Dermis lymphatic vessel endothelial cell (primary cell): ENCODE measurements around the gene KRI1. TPM values are rescaled to one million over a fixed set of nuclear protein-coding genes. Genes with fewer than 3 reads are reported as not detected.

Experiments used
- total RNA-seq: library from RNA; depleted of rRNA; stranded (reverse); fragments of >200 nt; gene quantifications from 2 replicates; pipeline ENCODE4 v1.2.1, GENCODE V29; 2014

The KRI1 gene
- 5.7 and 8.4 TPM in 2 replicates for total RNA-seq

GRCh38 chr19:10565567-10566407 is at the start of gene KRI1:
Gene KRI1, minus strand, starts transcription at chr19:10566010. Its CDS starts 11 bp downstream, at chr19:10565999.

GRCh38 chr19:10587022-10587838 is 21.4 kb upstream of the KRI1 start, which contains the start of gene AP1M2:
Gene AP1M2, minus strand, starts transcription at chr19:10587312. Its CDS starts 81 bp downstream, at chr19:10587231.

GRCh38 chr19:10568826-10569651 is 3.2 kb upstream of the KRI1 start, which contains the start of gene CDKN2D:
Gene CDKN2D, minus strand, starts transcription at chr19:10568979. Its CDS starts 326 bp downstream, at chr19:10568653.

GRCh38 chr19:10543420-10544241 is 22.2 kb downstream of the KRI1 start, which contains the start of gene ATG4D:
Gene ATG4D, plus strand, starts transcription at chr19:10543904. Its CDS starts 187 bp downstream, at chr19:10544091.

GRCh38 chr19:10517361-10517759 is 48.5 kb downstream of the KRI1 start, which contains the start of gene S1PR5:
Gene S1PR5, minus strand, starts transcription at chr19:10517447. Its CDS starts 2,436 bp downstream, at chr19:10515011.

Other genes starting within 250 kb of the KRI1 start
- 16.0 and 16.9 TPM in 2 replicates for gene FDX2, start 250.0 kb downstream of the KRI1 start, total RNA-seq
- 4.8 and 6.1 TPM in 2 replicates for gene RAVER1, start 232.5 kb downstream of the KRI1 start, total RNA-seq
- 8.2 and 8.4 TPM in 2 replicates for gene ICAM3, start 226.4 kb downstream of the KRI1 start, total RNA-seq
- 55.4 and 56.3 TPM in 2 replicates for gene TYK2, start 185.4 kb downstream of the KRI1 start, total RNA-seq
- 240 and 243 TPM in 2 replicates for gene CDC37, start 162.5 kb downstream of the KRI1 start, total RNA-seq
- 1.8 and 2.2 TPM in 2 replicates for gene PDE4A, start 145.5 kb downstream of the KRI1 start, total RNA-seq
- 78.4 and 78.9 TPM in 2 replicates for gene KEAP1, start 62.7 kb downstream of the KRI1 start, total RNA-seq
- gene S1PR5, start 48.6 kb downstream of the KRI1 start, total RNA-seq, result 0.11 TPM in 1 of 2 replicates, not detected in the other
- 5.9 and 6.0 TPM in 2 replicates for gene ATG4D, start 22.1 kb downstream of the KRI1 start, total RNA-seq
- gene CDKN2D, start 3.0 kb upstream of the KRI1 start, total RNA-seq, result 3.6 and 11.1 TPM in 2 replicates
- gene AP1M2, start 21.3 kb upstream of the KRI1 start, total RNA-seq, result under 0.01 TPM in 1 of 2 replicates, not detected in the other
- 61.0 and 69.5 TPM in 2 replicates for gene SLC44A2, start 59.5 kb upstream of the KRI1 start, total RNA-seq
- 73.7 and 99.6 TPM in 2 replicates for gene ILF3, start 88.3 kb upstream of the KRI1 start, total RNA-seq
- gene QTRT1, start 135.4 kb upstream of the KRI1 start, total RNA-seq, result 15.7 and 23.8 TPM in 2 replicates
- gene DNM2, start 152.1 kb upstream of the KRI1 start, total RNA-seq, result 87.8 and 88.8 TPM in 2 replicates